OCI-LY7 (cell line): ENCODE results near the gene DAPK3.

Experiments used
- EZH2phosphoT487 ChIP-seq: fragments of 200-600 bp; sonication (generic); IDR thresholded peaks from 2 replicates; pipeline ENCODE4 v1.6.1; 2018; ENCODE audit warnings: low read depth, borderline replicate concordance, mild to moderate bottlenecking, mixed run types, antibody characterized with exemption, low read length, moderate library complexity, mixed read lengths
- TF ChIP-seq, protein P1 (sequence below): fragments of 200-600 bp; sonication (generic); conservative IDR thresholded peaks from 2 replicates; pipeline ENCODE4 v1.5.1; 2014; ENCODE audit warnings: mild to moderate bottlenecking, antibody characterized with exemption, low read length, moderate library complexity, mixed read lengths

GRCh38 chr19:4016903-4017638 lies 46.2 kb upstream of the DAPK3 start:
- TF ChIP-seq, protein P1, sequence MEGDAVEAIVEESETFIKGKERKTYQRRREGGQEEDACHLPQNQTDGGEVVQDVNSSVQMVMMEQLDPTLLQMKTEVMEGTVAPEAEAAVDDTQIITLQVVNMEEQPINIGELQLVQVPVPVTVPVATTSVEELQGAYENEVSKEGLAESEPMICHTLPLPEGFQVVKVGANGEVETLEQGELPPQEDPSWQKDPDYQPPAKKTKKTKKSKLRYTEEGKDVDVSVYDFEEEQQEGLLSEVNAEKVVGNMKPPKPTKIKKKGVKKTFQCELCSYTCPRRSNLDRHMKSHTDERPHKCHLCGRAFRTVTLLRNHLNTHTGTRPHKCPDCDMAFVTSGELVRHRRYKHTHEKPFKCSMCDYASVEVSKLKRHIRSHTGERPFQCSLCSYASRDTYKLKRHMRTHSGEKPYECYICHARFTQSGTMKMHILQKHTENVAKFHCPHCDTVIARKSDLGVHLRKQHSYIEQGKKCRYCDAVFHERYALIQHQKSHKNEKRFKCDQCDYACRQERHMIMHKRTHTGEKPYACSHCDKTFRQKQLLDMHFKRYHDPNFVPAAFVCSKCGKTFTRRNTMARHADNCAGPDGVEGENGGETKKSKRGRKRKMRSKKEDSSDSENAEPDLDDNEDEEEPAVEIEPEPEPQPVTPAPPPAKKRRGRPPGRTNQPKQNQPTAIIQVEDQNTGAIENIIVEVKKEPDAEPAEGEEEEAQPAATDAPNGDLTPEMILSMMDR = no peak
- no peak for TF ChIP-seq EZH2phosphoT487
